HCT116 (cell line): ENCODE results near the gene PALM2AKAP2. TPM values are rescaled to one million over a fixed set of nuclear protein-coding genes. Genes with fewer than 3 reads are reported as not detected.

ENCODE experiments used
- ATAC-seq: fragments of 200-7000 bp; cut with Tn5 transposase; 2 replicates; pipeline ENCODE4 v1.9.1; 2020; ENCODE audit warnings: mild to moderate bottlenecking, moderate library complexity
- BruUV-seq: library from RNA; stranded (reverse); fragments of 400-500 nt; replicated peaks from 2 replicates; lab custom pipeline; 2021; lab: Mats Ljungman, UMichigan
- CTCF ChIA-PET: fragments of 300-600 bp; sonication (Branson Sonifier 250); formaldehyde crosslinking; loops from one replicate; lab custom pipeline; 2021; ENCODE audit warnings: antibody characterized with exemption; lab: Charles Lee
- POLR2A ChIA-PET: fragments of 300-600, 350-600 bp; sonication (Branson Sonifier 250); formaldehyde crosslinking; loops from one replicate; lab custom pipeline; 2021; ENCODE audit warnings: antibody characterized with exemption; lab: Charles Lee
- RAD21 ChIA-PET, 2 experiments: fragments of 300-600 bp; sonication (Branson Sonifier 250); formaldehyde crosslinking; loops; one replicate each; lab custom pipeline; 2023; ENCODE audit warnings: low total read pairs in 2 of 2; ENCODE audit not compliant: uncharacterized antibody in 2 of 2, unreplicated experiment in 2 of 2, low non-redundant PET in 1 of 2; lab: Charles Lee
- DNase-seq: peaks from one replicate; pipeline ENCODE4 v3.0.0-alpha.2; 2010; ENCODE audit warnings: low read depth, low spot score
- H2AFZ ChIP-seq: fragments of 200-600 bp; shearing (Covaris generic), sonication (generic); 2 replicates; pipeline ENCODE4 v1.6.1; 2017; ENCODE audit warnings: low read depth, mixed run types, mixed read lengths, antibody characterized with exemption, low read length; ENCODE audit not compliant: poor library complexity, severe bottlenecking
- H3K27ac ChIP-seq: 2 replicates; pipeline ENCODE4 v1.5.1; 2012; ENCODE audit warnings: low read depth, low read length
- H3K27me3 ChIP-seq: fragments of 200-600 bp; sonication (generic); 2 replicates; pipeline ENCODE4 v1.6.1; 2016; ENCODE audit warnings: mixed run types, low read length, mixed read lengths; ENCODE audit not compliant: insufficient read depth
- H3K36me3 ChIP-seq, 2 experiments: fragments of 200-500 bp in 1 of 2; fragments of 200-600 bp in 1 of 2; sonication (Bioruptor generic) in 1 of 2; sonication (generic) in 1 of 2; 2 replicates each; pipeline versions ENCODE4 v1.5.1 to v1.6.1; 2014 to 2016; ENCODE audit warnings: low read length in 2 of 2, inconsistent platforms in 1 of 2, mixed read lengths in 1 of 2, mixed run types in 1 of 2; ENCODE audit not compliant: insufficient read depth in 2 of 2, control insufficient read depth in 1 of 2
- H3K4me1 ChIP-seq, 2 experiments: fragments of 200-600 bp in 1 of 2; sonication (generic) in 1 of 2; 2 replicates each; pipeline versions ENCODE4 v1.5.1 to v1.6.1; 2012 to 2017; ENCODE audit warnings: low read length in 2 of 2, inconsistent platforms in 1 of 2, mild to moderate bottlenecking in 1 of 2, mixed read lengths in 1 of 2, mixed run types in 1 of 2, moderate library complexity in 1 of 2; ENCODE audit not compliant: insufficient read depth in 2 of 2, control insufficient read depth in 1 of 2
- H3K4me2 ChIP-seq: fragments of 200-600 bp; sonication (generic); 2 replicates; pipeline ENCODE4 v1.6.1; 2017; ENCODE audit warnings: mixed run types, low read length, mixed read lengths
- H3K4me3 ChIP-seq, 2 experiments: fragments of 200-600 bp in 1 of 2; sonication (generic) in 1 of 2; replicated peaks in 1 of 2; 2 replicates each; pipeline ENCODE4 v1.5.1; 2011 to 2016; ENCODE audit warnings: low read length in 2 of 2, control low read depth in 1 of 2, low read depth in 1 of 2, mild to moderate bottlenecking in 1 of 2, mixed read lengths in 1 of 2, mixed run types in 1 of 2
- H3K79me2 ChIP-seq: fragments of 200-600 bp; sonication (generic); 2 replicates; pipeline ENCODE4 v1.6.1; 2017; ENCODE audit warnings: mild to moderate bottlenecking, mixed run types, low read length, moderate library complexity, mixed read lengths; ENCODE audit not compliant: insufficient read depth
- H3K9ac ChIP-seq: fragments of 200-600 bp; sonication (generic); 2 replicates; pipeline ENCODE4 v1.6.1; 2016; ENCODE audit warnings: low read length, mixed read lengths
- H3K9me2 ChIP-seq: fragments of 200-600 bp; sonication (generic), shearing (Covaris generic); 2 replicates; pipeline ENCODE4 v1.6.1; 2017; ENCODE audit warnings: mixed run types, mild to moderate bottlenecking, moderate library complexity; ENCODE audit not compliant: insufficient read depth
- H3K9me3 ChIP-seq, 2 experiments: fragments of 200-500 bp in 1 of 2; fragments of 200-600 bp in 1 of 2; sonication (Bioruptor generic) in 1 of 2; sonication (generic) in 1 of 2; 2 replicates each; pipeline ENCODE4 v1.6.1; 2014 to 2017; ENCODE audit warnings: low read length in 2 of 2, mixed read lengths in 2 of 2, inconsistent platforms in 1 of 2, low read depth in 1 of 2, mild to moderate bottlenecking in 1 of 2, mixed run types in 1 of 2, moderate library complexity in 1 of 2; ENCODE audit not compliant: control insufficient read depth in 1 of 2, insufficient read depth in 1 of 2
- H4K20me1 ChIP-seq: fragments of 200-600 bp; sonication (generic), shearing (Covaris generic); 2 replicates; pipeline ENCODE4 v1.6.1; 2017; ENCODE audit warnings: mixed run types, mild to moderate bottlenecking, moderate library complexity; ENCODE audit not compliant: insufficient read depth
- CBX3 ChIP-seq: IDR thresholded peaks from 2 replicates; pipeline ENCODE4 v1.6.1; 2012; ENCODE audit warnings: low read depth
- EGR1 ChIP-seq: IDR thresholded peaks from 2 replicates; pipeline ENCODE4 v1.6.1; 2012; ENCODE audit warnings: low read depth
- EZH2 ChIP-seq: fragments of 200-600 bp; sonication (generic); IDR thresholded peaks from 2 replicates; pipeline ENCODE4 v1.6.1; 2017; ENCODE audit warnings: antibody characterized with exemption, mixed run types
- EZH2phosphoT487 ChIP-seq: fragments of 200-600 bp; IDR thresholded peaks from 2 replicates; pipeline ENCODE4 v1.6.1; 2018; ENCODE audit warnings: antibody characterized with exemption, borderline replicate concordance
- FOSL1 ChIP-seq: IDR thresholded peaks from 2 replicates; pipeline ENCODE4 v1.6.1; 2012; ENCODE audit warnings: low read depth
- JUND ChIP-seq: IDR thresholded peaks from 2 replicates; pipeline ENCODE4 v1.6.1; 2012
- POLR2A ChIP-seq: IDR thresholded peaks from 2 replicates; pipeline ENCODE4 v1.7.0; 2011; ENCODE audit warnings: borderline replicate concordance; ENCODE audit not compliant: insufficient read depth, insufficient read length; ENCODE audit errors: extremely low read depth
- RAD21 ChIP-seq: IDR thresholded peaks from 2 replicates; pipeline ENCODE4 v1.6.1; 2012; ENCODE audit warnings: low read depth, mild to moderate bottlenecking
- SIN3A ChIP-seq: IDR thresholded peaks from 2 replicates; pipeline ENCODE4 v1.6.1; 2012; ENCODE audit warnings: low read depth
- TCF7L2 ChIP-seq: IDR thresholded peaks from 2 replicates; pipeline ENCODE4 v1.7.0; 2011; ENCODE audit warnings: borderline replicate concordance, inconsistent platforms; ENCODE audit not compliant: insufficient read depth, insufficient read length; ENCODE audit errors: extremely low read depth
- ZNF274 ChIP-seq: fragments of 200-500 bp; sonication (Bioruptor generic); IDR thresholded peaks from 2 replicates; pipeline ENCODE4 v1.6.1; 2014; ENCODE audit warnings: mild to moderate bottlenecking, low read depth, low read length, inconsistent platforms
- intact Hi-C: fragments of 100-400 bp; cut with micrococcal nuclease; formaldehyde crosslinking; loops from 2 replicates; pipeline ENCODE4 v1.10.0; 2022
- total RNA-seq: library from RNA; stranded (reverse); gene quantifications from one replicate; pipeline ENCODE4 v1.2.1, GENCODE V29; 2021; ENCODE audit not compliant: unreplicated experiment
- TF ChIP-seq, protein P1 (sequence below): IDR thresholded peaks from 2 replicates; pipeline ENCODE4 v1.6.1; 2012
- TF ChIP-seq, protein P2 (sequence below): IDR thresholded peaks from 2 replicates; pipeline ENCODE4 v1.6.1; 2012

Gene PALM2AKAP2
- total RNA-seq, 1 experiment from 2014 or later = 0.34 TPM

DNA sequence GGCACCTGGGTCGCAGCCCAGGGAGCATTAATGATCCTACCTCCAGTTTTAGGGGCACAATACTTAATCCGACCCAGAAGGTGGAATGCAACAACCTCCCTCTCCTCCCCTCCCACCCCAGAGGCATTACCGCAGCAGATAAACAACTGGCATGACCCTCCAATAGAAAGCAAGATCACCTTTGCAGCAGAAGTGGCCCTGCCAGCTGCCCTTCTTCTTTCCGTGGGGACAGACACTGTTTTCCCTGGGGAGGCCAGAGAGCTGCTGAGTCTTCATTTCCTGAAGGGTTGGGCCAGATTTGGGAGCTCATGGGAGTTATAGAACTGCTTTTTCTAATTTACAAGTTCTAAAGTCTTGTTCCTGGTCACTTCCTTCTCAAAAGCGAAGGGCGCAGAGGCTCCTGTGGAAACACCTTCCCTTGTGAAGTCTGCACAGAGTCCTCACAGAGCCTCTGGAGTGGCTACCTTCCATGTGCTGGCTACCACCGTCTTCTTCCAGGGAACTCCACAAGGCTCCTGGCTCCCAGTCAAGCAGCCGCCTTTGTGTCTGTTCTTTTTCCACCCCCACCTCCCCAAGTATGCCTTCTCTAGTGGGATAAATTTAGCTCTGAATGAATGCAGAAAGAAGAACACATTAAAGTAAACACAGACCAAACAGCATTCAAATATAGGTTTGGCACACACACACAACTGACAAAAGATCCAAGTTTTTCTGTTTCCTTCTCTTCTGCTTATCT, 8.0 kb upstream of the PALM2AKAP2 start:
- Histone ChIP-seq H3K9me3 (no peaks in the 10 kb centered on the region), H3K4me2 (no peak overlapping the region), H3K4me1 (no peaks in the 10 kb centered on the region), H3K27me3 (peaks cover 62% of the 10 kb centered on the region), H4K20me1 (no peaks in the 10 kb centered on the region), H3K36me3 (no peaks in the 10 kb centered on the region), H2AFZ (no peak overlapping the region), H3K9me2 (no peaks in the 10 kb centered on the region), H3K79me2 (no peaks in the 10 kb centered on the region), H3K9ac (no peak overlapping the region), H3K4me3 (no peak overlapping the region), H3K27ac (no peak overlapping the region)
- BruUV-seq = no TSS peak
- intact Hi-C loops = no loop called here
- POLR2A ChIA-PET = no interaction called here
- no peak for TF ChIP-seq EGR1
- TF ChIP-seq RAD21 = no peak
- no peak for TF ChIP-seq EZH2
- TF ChIP-seq ZNF274 = no peak
- no peak for TF ChIP-seq FOSL1
- no peak for TF ChIP-seq EZH2phosphoT487
- TF ChIP-seq JUND = no peak
- no peak for TF ChIP-seq TCF7L2
- TF ChIP-seq, protein P1, sequence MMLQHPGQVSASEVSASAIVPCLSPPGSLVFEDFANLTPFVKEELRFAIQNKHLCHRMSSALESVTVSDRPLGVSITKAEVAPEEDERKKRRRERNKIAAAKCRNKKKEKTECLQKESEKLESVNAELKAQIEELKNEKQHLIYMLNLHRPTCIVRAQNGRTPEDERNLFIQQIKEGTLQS = no peak
- TF ChIP-seq CBX3 = no peak
- TF ChIP-seq POLR2A = no peak
- TF ChIP-seq, protein P2, sequence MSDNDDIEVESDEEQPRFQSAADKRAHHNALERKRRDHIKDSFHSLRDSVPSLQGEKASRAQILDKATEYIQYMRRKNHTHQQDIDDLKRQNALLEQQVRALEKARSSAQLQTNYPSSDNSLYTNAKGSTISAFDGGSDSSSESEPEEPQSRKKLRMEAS = no peak
- TF ChIP-seq SIN3A = no peak
- no peak for ATAC-seq
- CTCF ChIA-PET = no interaction called here
- RAD21 ChIA-PET = no interaction called here
- no peak for DNase-seq
